SK-N-MC (cell line): ENCODE measurements around the gene STIMATE.

Experiments
- EZH2 ChIP-seq: fragments of 200-600 bp; sonication (generic); IDR thresholded peaks from one replicate; pipeline ENCODE4 v1.6.1; 2017; ENCODE audit warnings: antibody characterized with exemption
- POLR2AphosphoS5 ChIP-seq: IDR thresholded peaks from 2 replicates; pipeline ENCODE4 v1.6.1; 2012; ENCODE audit warnings: mild to moderate bottlenecking, low read depth, low read length, borderline replicate concordance

DNA sequence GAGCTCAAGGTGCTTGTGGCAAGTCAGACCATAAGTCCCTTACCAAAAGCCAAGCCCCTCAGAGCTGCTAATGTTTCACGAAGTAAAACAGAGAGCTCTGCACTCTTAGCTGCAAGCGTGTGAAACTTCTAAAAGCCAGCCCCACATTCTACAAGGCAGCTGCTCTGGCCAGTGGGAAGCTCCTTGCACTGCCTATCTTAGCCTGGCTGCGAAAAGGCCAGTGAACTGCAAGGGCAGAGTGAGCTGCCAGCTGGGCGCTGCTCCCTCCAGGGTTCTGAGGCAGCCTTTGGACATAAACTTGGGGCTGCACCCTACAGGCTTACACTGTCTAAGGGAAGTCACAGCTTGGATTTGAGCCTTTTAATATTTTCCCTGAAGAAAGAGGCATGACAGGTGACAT, 60.4 kb downstream of the STIMATE start:
- TF ChIP-seq EZH2 = no peak
- TF ChIP-seq POLR2AphosphoS5 = no peak
